ENCODE measurements around the gene ITGB8.

GRCh38 chr7:20347680-20348079 lies 17.0 kb downstream of the ITGB8 start:
- TF ChIP-seq POLR2A (IDR thresholded peaks at IDR 0.05; ENCODE audit: low read depth, low read length) (no peak), POLR2AphosphoS5 (IDR thresholded peaks at IDR 0.05; ENCODE audit: low read depth, low read length) (no peak)

All from GM12891 (cell line).